ENCODE results near the gene FAM24B. TPM values are rescaled to one million over a fixed set of nuclear protein-coding genes. Genes with fewer than 3 reads are reported as not detected.

Gene FAM24B
- total RNA-seq, 1 donor from 2014 or later = 4.9 TPM

GRCh38 chr10:122828716-122829255 is 50.6 kb downstream of the FAM24B start:
- DNase-seq (ENCODE audit: low spot score) = no peak

GRCh38 chr10:122827302-122827701 is 52.1 kb downstream of the FAM24B start:
- DNase-seq (ENCODE audit: low spot score) = no peak

GRCh38 chr10:122822973-122823690 is 56.2 kb downstream of the FAM24B start:
- DNase-seq (ENCODE audit: low spot score) = no peak

GRCh38 chr10:122821808-122822207 is 57.6 kb downstream of the FAM24B start:
- DNase-seq (ENCODE audit: low spot score) = no peak

- no peak for DNase-seq (ENCODE audit: low spot score)
Observed at GRCh38 chr10:122815458-122815857, 63.9 kb downstream of the FAM24B start.

- no peak for DNase-seq (ENCODE audit: low spot score)
Observed at GRCh38 chr10:122814493-122814892, 64.9 kb downstream of the FAM24B start.

- no peak for DNase-seq (ENCODE audit: low spot score)
Observed at GRCh38 chr10:122812751-122813150, 66.6 kb downstream of the FAM24B start.

GRCh38 chr10:122802282-122802681 is 77.1 kb downstream of the FAM24B start:
- DNase-seq (ENCODE audit: low spot score) = no peak

Other genes with a start within 250 kb of the FAM24B start
- not detected for gene C10orf120, start 179.7 kb downstream of the FAM24B start, total RNA-seq
- 2.7 TPM for gene CUZD1, start 33.7 kb downstream of the FAM24B start, total RNA-seq
- gene FAM24A, start 31.0 kb upstream of the FAM24B start, total RNA-seq = not detected
- gene C10orf88, start 74.6 kb upstream of the FAM24B start, total RNA-seq = 8.5 TPM
- gene PSTK, start 100.8 kb upstream of the FAM24B start, total RNA-seq = 9.4 TPM
- gene IKZF5, start 129.2 kb upstream of the FAM24B start, total RNA-seq = 15.3 TPM
- gene ACADSB, start 129.4 kb upstream of the FAM24B start, total RNA-seq = 36.1 TPM